ENCODE data around the gene REPS1.

REPS1 gene

DNA sequence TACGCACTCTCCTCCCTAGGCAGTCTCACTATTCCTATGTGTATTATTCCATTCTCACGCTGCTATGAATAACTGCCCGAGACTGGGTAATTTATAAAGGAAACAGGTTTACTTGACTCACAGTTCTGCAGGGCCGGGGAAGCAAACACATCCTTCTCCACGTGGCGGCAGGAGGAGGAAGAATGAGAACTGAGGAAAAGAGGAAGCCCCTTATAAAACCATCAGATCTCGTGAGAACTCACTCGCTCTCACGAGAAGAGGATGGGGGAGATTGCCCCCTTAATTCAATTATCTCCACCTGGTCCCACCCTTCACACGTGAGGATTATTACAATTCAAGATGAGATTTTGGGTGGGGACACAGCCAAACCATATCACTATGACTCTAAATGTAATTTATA is 130.3 kb downstream of the REPS1 start:
- H3K27ac ChIP-seq (ENCODE audit: low read length), result no peak overlapping the region
- H3K4me1 ChIP-seq (ENCODE audit: control insufficient read depth, insufficient read depth, low read length), result no peaks in the 10 kb centered on the region
- H3K9me3 ChIP-seq (ENCODE audit: control insufficient read depth in 2 of 2, low read length in 2 of 2), result no peaks in the 10 kb centered on the region
- no peak overlapping the region for H3K4me3 ChIP-seq (ENCODE audit: low read length in 2 of 2)
- H3K36me3 ChIP-seq (ENCODE audit: control insufficient read depth in 2 of 2, insufficient read depth in 2 of 2, low read length in 2 of 2), result no peaks in the 10 kb centered on the region
- no peaks in the 10 kb centered on the region for H3K27me3 ChIP-seq (ENCODE audit: control insufficient read depth in 1 of 2, insufficient read depth in 2 of 2, low read length in 2 of 2)
- H3K9ac ChIP-seq (ENCODE audit: low read length in 2 of 2), result no peak overlapping the region

DNA sequence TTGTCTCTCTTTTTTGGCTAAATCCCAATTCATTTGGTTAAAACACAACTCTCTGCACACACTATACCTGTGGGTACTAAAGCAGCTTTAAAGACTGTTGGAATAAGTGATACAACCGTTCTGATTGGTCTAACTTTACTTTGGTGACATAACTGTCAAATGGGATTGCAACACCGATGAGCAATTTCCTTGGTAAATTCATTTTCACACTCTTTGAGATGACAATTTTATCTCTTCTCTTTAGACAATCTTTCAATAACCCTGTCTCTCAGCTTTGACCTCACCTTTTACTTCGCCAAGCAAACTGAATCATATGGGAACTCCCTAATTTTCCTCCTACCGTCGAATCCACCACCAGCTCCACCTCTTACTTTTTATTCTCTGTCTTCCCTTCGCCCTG is 131.4 kb downstream of the REPS1 start:
- Histone ChIP-seq H3K27me3 (ENCODE audit: control insufficient read depth in 1 of 2, insufficient read depth in 2 of 2, low read length in 2 of 2) (no peaks in the 10 kb centered on the region), H3K4me3 (ENCODE audit: low read length in 2 of 2) (no peak overlapping the region), H3K9ac (ENCODE audit: low read length in 2 of 2) (no peak overlapping the region), H3K36me3 (ENCODE audit: control insufficient read depth in 2 of 2, insufficient read depth in 2 of 2, low read length in 2 of 2) (no peaks in the 10 kb centered on the region), H3K27ac (ENCODE audit: low read length) (no peak overlapping the region), H3K9me3 (ENCODE audit: control insufficient read depth in 2 of 2, low read length in 2 of 2) (no peaks in the 10 kb centered on the region), H3K4me1 (ENCODE audit: control insufficient read depth, insufficient read depth, low read length) (no peaks in the 10 kb centered on the region)
